Osteocyte (in vitro differentiated cells): ENCODE results near the gene POLR3K. TPM values are rescaled to one million over a fixed set of nuclear protein-coding genes. Genes with fewer than 3 reads are reported as not detected.
A peak's percentile ranks its signal among the peaks of the same experiment; 100 is the strongest.
"Not testable (repeated sequence)": the region's sequence is repeated elsewhere in the genome, so short reads cannot be mapped to it uniquely, and the experiment has no call there.

Source experiments
- DNase-seq: peaks from one replicate; pipeline ENCODE4 v3.0.0; 2021; ENCODE audit warnings: mixed read lengths; ENCODE audit not compliant: unreplicated experiment; ENCODE audit errors: extremely low spot score
- H3K27ac Mint-ChIP-seq: one replicate; pipeline ENCODE4 v1.8.0; 2021; ENCODE audit warnings: mild to moderate bottlenecking, mixed read lengths; ENCODE audit not compliant: unreplicated experiment
- H3K27me3 Mint-ChIP-seq: one replicate; pipeline ENCODE4 v1.8.0; 2021; ENCODE audit warnings: mixed read lengths; ENCODE audit not compliant: unreplicated experiment
- H3K36me3 Mint-ChIP-seq: one replicate; pipeline ENCODE4 v1.8.0; 2021; ENCODE audit warnings: mixed read lengths; ENCODE audit not compliant: unreplicated experiment
- H3K4me1 Mint-ChIP-seq: one replicate; pipeline ENCODE4 v1.8.0; 2021; ENCODE audit warnings: mixed read lengths; ENCODE audit not compliant: unreplicated experiment
- H3K4me3 Mint-ChIP-seq: one replicate; pipeline ENCODE4 v1.8.0; 2021; ENCODE audit warnings: mild to moderate bottlenecking, moderate library complexity, mixed read lengths; ENCODE audit not compliant: unreplicated experiment
- H3K9me3 Mint-ChIP-seq: one replicate; pipeline ENCODE4 v1.8.0; 2021; ENCODE audit warnings: mixed read lengths; ENCODE audit not compliant: unreplicated experiment
- total RNA-seq: library from RNA; stranded (reverse); gene quantifications from 2 replicates; pipeline ENCODE4 v1.2.1, GENCODE V29; 2021
- TF ChIP-seq, protein P1 (sequence below): fragments of 200-600 bp; sonication (generic); IDR thresholded peaks from 2 replicates; pipeline ENCODE4 v1.5.0; 2021; ENCODE audit warnings: antibody characterized with exemption, mild to moderate bottlenecking, moderate library complexity

Gene POLR3K
- total RNA-seq, 1 donor from 2014 or later, result 10.3 TPM

DNA sequence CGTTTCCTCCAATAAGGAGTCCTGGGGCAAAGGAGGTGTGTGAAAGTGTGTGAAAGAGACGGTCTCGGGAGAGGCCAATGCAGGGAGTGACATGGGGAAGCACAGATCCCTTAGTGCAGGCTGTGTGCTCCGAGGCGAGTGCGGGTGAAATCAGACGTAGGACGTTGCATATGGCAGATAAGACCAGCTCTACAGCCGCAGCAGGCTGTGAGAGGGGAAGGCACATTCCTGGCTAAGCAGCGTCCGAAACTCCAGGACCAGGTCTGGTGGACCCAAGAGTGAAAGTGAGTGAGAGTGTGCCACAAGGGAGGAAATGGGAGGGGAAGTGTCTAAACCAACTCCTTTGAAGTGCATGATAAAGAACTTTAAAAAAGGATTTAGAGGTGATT, 11.3 kb downstream of the POLR3K start:
- no peaks in the 10 kb centered on the region for H3K4me1 Mint-ChIP-seq
- TF ChIP-seq, protein P1, sequence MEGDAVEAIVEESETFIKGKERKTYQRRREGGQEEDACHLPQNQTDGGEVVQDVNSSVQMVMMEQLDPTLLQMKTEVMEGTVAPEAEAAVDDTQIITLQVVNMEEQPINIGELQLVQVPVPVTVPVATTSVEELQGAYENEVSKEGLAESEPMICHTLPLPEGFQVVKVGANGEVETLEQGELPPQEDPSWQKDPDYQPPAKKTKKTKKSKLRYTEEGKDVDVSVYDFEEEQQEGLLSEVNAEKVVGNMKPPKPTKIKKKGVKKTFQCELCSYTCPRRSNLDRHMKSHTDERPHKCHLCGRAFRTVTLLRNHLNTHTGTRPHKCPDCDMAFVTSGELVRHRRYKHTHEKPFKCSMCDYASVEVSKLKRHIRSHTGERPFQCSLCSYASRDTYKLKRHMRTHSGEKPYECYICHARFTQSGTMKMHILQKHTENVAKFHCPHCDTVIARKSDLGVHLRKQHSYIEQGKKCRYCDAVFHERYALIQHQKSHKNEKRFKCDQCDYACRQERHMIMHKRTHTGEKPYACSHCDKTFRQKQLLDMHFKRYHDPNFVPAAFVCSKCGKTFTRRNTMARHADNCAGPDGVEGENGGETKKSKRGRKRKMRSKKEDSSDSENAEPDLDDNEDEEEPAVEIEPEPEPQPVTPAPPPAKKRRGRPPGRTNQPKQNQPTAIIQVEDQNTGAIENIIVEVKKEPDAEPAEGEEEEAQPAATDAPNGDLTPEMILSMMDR, result no peak
- no peak for DNase-seq
- H3K36me3 Mint-ChIP-seq, result peaks cover 24% of the 10 kb centered on the region
- H3K4me3 Mint-ChIP-seq, result no peak overlapping the region
- no peaks in the 10 kb centered on the region for H3K27me3 Mint-ChIP-seq
- H3K9me3 Mint-ChIP-seq, result no peaks in the 10 kb centered on the region
- H3K27ac Mint-ChIP-seq, result no peak overlapping the region

DNA sequence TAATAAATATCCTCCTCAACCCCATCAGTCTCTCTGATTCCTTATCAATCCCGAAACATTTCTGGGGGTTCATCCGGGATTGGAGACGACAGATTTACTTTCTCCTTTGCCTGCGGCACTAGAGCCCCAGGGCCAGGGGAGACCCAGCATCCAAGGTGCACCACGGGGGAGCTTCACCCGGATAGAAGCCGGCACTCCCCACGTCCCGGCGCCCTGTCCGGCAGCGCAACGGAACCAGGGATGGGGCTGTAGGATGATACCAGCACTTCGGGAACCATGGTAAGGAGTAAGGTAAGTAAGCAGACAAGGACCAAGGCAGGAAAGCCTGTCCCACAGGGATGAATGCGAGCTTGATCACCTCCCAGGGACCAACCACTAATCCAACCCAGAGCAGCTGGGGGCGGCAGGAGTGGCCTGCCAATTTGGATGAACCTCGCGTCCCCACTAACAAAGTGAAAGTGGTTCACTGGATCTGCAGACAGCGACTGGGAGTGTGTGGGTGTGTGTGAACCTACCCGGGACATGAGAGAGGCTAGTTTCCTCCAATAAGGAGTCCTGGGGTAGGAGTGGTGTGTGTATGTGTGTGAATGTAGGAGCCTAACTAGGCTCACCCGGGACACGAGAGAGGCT, 11.9 kb downstream of the POLR3K start:
- TF ChIP-seq, protein P1, result no peak
- Mint-ChIP-seq H3K36me3 (peaks cover 23% of the 10 kb centered on the region), H3K4me3 (no peak overlapping the region), H3K9me3 (no peaks in the 10 kb centered on the region), H3K27ac (no peak overlapping the region), H3K27me3 (no peaks in the 10 kb centered on the region), H3K4me1 (no peaks in the 10 kb centered on the region)
- DNase-seq, result no peak

DNA sequence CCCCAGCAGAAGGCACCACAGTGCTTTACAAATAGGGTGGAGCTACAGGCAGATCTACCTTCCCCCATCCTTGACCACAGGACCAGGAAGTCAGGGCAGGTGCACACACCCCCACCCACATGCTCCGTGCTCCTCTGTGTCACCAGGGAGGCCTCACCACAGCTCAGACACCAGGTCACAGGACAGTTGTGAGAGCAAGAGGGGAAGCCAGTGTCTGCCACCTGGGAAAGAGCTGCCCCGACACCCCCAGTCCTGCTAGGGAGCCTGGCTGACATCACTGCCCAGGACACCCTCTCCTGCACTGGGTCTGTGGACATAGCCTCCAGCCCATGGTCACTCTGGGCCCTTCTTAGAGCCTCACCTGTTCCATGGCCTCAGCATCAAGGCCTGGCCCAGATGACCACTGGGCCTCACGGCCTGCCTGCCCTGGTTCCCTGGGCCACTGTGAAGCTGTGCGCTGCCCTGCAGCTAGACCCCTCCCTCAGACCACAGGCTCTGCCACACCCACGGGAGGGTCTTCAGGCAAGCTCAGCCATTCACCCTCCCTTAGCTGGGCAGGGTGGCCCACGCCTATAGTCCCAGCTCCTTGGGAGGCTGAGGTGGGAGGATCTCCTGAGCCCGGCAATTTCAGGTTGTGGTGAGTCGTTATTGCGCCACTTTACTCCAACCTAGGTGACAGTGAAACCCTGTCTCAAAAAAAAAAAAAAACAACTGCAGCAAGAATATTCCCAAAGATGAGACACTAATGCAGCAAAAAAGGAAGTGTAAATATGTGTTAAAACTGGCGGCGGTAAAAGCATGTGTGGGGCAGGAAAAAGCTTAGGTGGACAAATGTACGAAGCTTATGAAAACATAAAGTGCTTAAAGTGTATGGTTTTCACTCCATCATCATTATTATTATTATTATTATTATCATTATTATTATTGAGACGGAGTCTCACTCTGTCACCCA, 14.2 kb downstream of the POLR3K start:
- H3K9me3 Mint-ChIP-seq, result no peaks in the 10 kb centered on the region
- H3K36me3 Mint-ChIP-seq, result peaks cover 10% of the 10 kb centered on the region
- no peak overlapping the region for H3K4me3 Mint-ChIP-seq
- TF ChIP-seq, protein P1, result no peak
- no peaks in the 10 kb centered on the region for H3K4me1 Mint-ChIP-seq
- H3K27me3 Mint-ChIP-seq, result no peaks in the 10 kb centered on the region
- no peak for DNase-seq
- H3K27ac Mint-ChIP-seq, result no peak overlapping the region

DNA sequence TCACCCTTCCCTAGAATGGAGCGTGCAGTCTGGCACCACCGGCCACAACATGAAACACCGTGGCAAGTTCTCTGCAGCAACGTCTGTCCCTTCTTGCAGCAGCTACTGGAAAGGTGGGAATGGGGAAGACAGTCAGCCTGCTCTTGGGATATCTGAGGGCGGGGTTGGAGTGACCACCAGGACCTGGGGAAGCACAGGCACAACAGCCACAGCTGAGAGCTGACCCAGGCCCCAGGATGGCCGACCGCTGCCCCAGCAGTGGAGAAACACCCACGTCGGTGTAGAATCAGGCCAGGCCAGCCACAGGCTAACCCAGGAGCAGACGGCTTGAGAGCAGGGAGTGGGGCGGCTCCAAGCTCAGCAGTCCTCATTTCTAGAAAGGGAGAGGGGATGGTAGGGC, 15.2 kb downstream of the POLR3K start:
- H3K27ac Mint-ChIP-seq, H3K36me3 Mint-ChIP-seq, H3K4me3 Mint-ChIP-seq, H3K9me3 Mint-ChIP-seq, H3K27me3 Mint-ChIP-seq, H3K4me1 Mint-ChIP-seq: not testable (repeated sequence)
- peak; percentile 82 for DNase-seq

DNA sequence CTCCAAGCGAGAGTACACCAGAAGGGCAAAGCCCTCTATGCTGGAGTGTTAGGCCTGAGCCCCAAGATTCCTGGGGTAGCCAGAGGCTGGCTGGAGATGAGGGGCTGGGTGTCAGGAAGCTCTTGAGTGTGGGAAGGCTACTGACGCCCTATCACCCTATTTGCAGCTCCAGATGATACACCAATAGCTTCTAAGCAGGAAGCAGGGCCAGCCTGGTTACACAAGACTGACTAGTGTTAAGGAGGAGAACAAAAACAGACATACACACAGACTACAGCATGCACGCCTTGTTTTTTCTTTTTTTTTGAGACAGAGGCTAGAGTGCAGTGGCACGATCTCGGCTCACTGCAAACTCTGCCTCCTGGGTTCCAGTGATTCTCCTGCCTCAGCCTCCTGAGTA, 15.9 kb downstream of the POLR3K start:
- no peaks in the 10 kb centered on the region for H3K9me3 Mint-ChIP-seq
- peak; percentile 30 for DNase-seq
- no peak overlapping the region for H3K27ac Mint-ChIP-seq
- TF ChIP-seq, protein P1, result no peak
- H3K36me3 Mint-ChIP-seq, result peaks cover 7% of the 10 kb centered on the region
- no peaks in the 10 kb centered on the region for H3K27me3 Mint-ChIP-seq
- no peak overlapping the region for H3K4me3 Mint-ChIP-seq
- H3K4me1 Mint-ChIP-seq, result no peaks in the 10 kb centered on the region
